Kidney (tissue), 14 donors: Measurements from ENCODE around the gene TMEM53. TPM values are rescaled to one million over a fixed set of nuclear protein-coding genes. Genes with fewer than 3 reads are reported as not detected.

Source experiments
- DNase-seq, 5 donors: peaks; one replicate each; pipeline ENCODE4 v3.0.0-alpha.2; 2013 to 2020
- FAIRE-seq: peaks from 2 replicates; lab custom pipeline; 2012; peaks lifted over from hg19 to GRCh38; lab: Jason Lieb, UNC
- H3K27ac ChIP-seq, 2 donors: one replicate each; pipeline ENCODE4 v1.7.0; 2013; ENCODE audit warnings: low read depth in 2 of 2, low read length in 2 of 2, inconsistent platforms in 1 of 2
- H3K27me3 ChIP-seq: one replicate; pipeline ENCODE4 v1.7.1; 2013; ENCODE audit warnings: low read length, inconsistent platforms; ENCODE audit not compliant: control insufficient read depth, insufficient read depth
- H3K36me3 ChIP-seq, 3 donors: one replicate each; pipeline versions ENCODE4 v1.7.0 to v1.7.1; 2013; ENCODE audit warnings: low read length in 3 of 3, control low read depth in 1 of 3, inconsistent platforms in 1 of 3; ENCODE audit not compliant: insufficient read depth in 3 of 3, control insufficient read depth in 2 of 3
- H3K4me1 ChIP-seq, 3 donors: one replicate each; pipeline versions ENCODE4 v1.7.0 to v1.7.1; 2013; ENCODE audit warnings: low read length in 3 of 3, inconsistent platforms in 1 of 3, low read depth in 1 of 3; ENCODE audit not compliant: control insufficient read depth in 2 of 3, insufficient read depth in 2 of 3
- H3K4me3 ChIP-seq, 3 donors: one replicate each; pipeline versions ENCODE4 v1.7.0 to v1.8.1; 2013; ENCODE audit warnings: low read length in 3 of 3, control low read depth in 1 of 3, inconsistent platforms in 1 of 3
- H3K9ac ChIP-seq, 3 donors: one replicate each; pipeline versions ENCODE4 v1.7.0 to v1.7.1; 2013; ENCODE audit warnings: low read length in 3 of 3, control low read depth in 1 of 3, inconsistent platforms in 1 of 3
- H3K9me3 ChIP-seq, 3 donors: one replicate each; pipeline versions ENCODE4 v1.7.0 to v1.7.1; 2013; ENCODE audit warnings: low read length in 3 of 3, control low read depth in 1 of 3, inconsistent platforms in 1 of 3; ENCODE audit not compliant: control insufficient read depth in 2 of 3, insufficient read depth in 1 of 3
- intact Hi-C: fragments of 100-400 bp; cut with DNase I; formaldehyde crosslinking; loops from one replicate; pipeline ENCODE4 v1.11.1; 2022
- polyA plus RNA-seq: library from polyadenylated mRNA; stranded (reverse); fragments of 350-450 nt; fragmentation: Illumina TruSeq; extraction: RNeasy Lipid Tissue Mini Kit (QIAGEN cat#74804); gene quantifications from one replicate; pipeline ENCODE4 v1.2.3, GENCODE V29; 2014; ENCODE audit warnings: low read depth, low replicate concordance; ENCODE audit not compliant: insufficient read depth
- total RNA-seq: library from RNA; stranded (reverse); fragmentation: NEBNext Ultra II Directional; extraction: Animal tissue kit (Norgen Biotek cat#: 25700); gene quantifications from one replicate; pipeline ENCODE4 v1.2.1, GENCODE V29; 2021
- TF ChIP-seq, protein P1 (sequence below): IDR thresholded peaks from 3 replicates; pipeline ENCODE4 v1.5.1; 2012; ENCODE audit warnings: mild to moderate bottlenecking, moderate library complexity, borderline replicate concordance; ENCODE audit not compliant: insufficient read depth; ENCODE audit errors: extremely low read depth
- donor health status: control.
- donor health status: control.
- donor health status: control.
- donor health status: control.
- donor health status: control.
- donor health status: DM: yes; HTN: yes; CAD: no.
- donor health status: Normal renal cell carcinoma (clear cell type).

TMEM53 gene
- total and polyA plus RNA-seq, 2 donors from 2014 or later, result 16.4 to 45.0 TPM

DNA sequence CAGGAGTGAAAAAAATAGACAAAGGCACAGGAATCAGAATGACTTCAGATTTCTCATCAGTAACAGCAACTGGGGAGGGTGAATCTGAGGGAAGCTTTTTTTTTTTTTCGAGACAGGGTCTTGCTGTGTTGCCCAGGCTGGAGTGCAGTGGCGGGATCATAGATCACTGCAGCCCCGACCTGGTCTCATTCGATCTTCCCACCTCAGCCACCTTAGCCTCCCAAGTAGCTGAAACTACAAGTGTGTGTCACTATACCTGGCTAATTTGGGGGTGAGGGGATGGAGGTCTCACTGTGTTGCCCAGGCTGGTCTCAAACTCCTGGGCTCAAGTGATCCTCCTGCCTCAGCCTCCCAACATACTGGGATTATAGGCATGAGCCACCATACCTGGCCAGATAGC is 10.9 kb upstream of the TMEM53 start:
- no peak overlapping the region for H3K4me3 ChIP-seq
- H3K27ac ChIP-seq, result no peak overlapping the region
- DNase-seq, result peak in 1 of 5 donors; percentile 12
- no peaks in the 10 kb centered on the region for H3K36me3 ChIP-seq
- FAIRE-seq, result no peak
- TF ChIP-seq, protein P1, sequence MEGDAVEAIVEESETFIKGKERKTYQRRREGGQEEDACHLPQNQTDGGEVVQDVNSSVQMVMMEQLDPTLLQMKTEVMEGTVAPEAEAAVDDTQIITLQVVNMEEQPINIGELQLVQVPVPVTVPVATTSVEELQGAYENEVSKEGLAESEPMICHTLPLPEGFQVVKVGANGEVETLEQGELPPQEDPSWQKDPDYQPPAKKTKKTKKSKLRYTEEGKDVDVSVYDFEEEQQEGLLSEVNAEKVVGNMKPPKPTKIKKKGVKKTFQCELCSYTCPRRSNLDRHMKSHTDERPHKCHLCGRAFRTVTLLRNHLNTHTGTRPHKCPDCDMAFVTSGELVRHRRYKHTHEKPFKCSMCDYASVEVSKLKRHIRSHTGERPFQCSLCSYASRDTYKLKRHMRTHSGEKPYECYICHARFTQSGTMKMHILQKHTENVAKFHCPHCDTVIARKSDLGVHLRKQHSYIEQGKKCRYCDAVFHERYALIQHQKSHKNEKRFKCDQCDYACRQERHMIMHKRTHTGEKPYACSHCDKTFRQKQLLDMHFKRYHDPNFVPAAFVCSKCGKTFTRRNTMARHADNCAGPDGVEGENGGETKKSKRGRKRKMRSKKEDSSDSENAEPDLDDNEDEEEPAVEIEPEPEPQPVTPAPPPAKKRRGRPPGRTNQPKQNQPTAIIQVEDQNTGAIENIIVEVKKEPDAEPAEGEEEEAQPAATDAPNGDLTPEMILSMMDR, result no peak
- peaks cover 0 to 8% (median 5%) of the 10 kb centered on the region in 3 donors for H3K4me1 ChIP-seq
- intact Hi-C loops, result no loop called here
- H3K9me3 ChIP-seq, result no peaks in the 10 kb centered on the region
- no peak overlapping the region for H3K9ac ChIP-seq
- H3K27me3 ChIP-seq, result peaks cover 2% of the 10 kb centered on the region

DNA sequence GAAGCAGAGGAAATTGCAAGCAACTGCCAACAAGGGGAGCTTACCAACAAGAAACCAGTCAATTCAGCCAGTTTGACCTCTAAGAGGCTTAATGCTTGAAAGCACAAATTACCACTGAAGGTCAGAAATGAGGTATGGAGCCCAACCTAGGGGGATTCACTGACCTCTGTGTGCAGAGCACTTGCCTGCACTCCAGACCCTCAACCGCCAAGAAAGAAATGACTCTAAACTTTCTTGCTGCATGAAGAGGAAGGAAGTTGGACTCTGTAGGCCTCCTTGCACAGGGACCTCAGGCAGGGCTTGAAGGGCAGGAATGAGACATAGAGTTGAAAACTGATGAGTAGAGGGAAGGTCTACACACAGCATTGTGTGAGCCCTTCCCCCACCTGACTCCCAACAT is 10.2 kb upstream of the TMEM53 start:
- no peaks in the 10 kb centered on the region for H3K9me3 ChIP-seq
- TF ChIP-seq, protein P1, result no peak
- intact Hi-C loops, result no loop called here
- H3K36me3 ChIP-seq, result no peaks in the 10 kb centered on the region
- H3K4me1 ChIP-seq, result peaks cover 0 to 8% (median 5%) of the 10 kb centered on the region in 3 donors
- no peak overlapping the region for H3K9ac ChIP-seq
- H3K4me3 ChIP-seq, result no peak overlapping the region
- FAIRE-seq (no peak), DNase-seq (peak in 1 of 5 donors; percentile 8)
- H3K27me3 ChIP-seq, result peaks cover 2% of the 10 kb centered on the region
- H3K27ac ChIP-seq, result peak overlapping the region in 1 of 2 donors; percentile 39

DNA sequence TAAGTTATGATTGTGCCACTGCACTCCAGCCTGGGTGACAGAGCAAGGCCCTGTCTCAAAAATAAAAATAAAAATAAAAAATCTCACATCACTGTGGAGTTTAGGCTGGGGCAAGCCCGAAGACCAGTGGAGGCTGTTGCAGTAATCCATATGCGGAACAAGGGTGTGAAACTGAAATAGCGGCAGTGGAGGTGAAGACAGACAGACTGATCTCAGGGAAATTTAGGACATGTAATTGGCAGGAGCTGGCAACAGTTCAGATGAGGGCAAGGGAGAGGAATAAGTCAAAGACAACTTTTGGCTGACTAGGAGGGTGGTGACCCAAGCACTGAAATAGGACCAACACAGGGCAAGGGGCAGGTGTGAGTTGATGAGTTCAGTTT is 8.6 kb upstream of the TMEM53 start:
- no peaks in the 10 kb centered on the region for H3K36me3 ChIP-seq
- H3K27me3 ChIP-seq, result peaks cover 2% of the 10 kb centered on the region
- FAIRE-seq (no peak), DNase-seq (peak in 1 of 5 donors; percentile 11)
- intact Hi-C loops, result no loop called here
- TF ChIP-seq, protein P1, result no peak
- no peak overlapping the region for H3K4me3 ChIP-seq
- H3K4me1 ChIP-seq, result peaks cover 0 to 16% (median 5%) of the 10 kb centered on the region in 3 donors
- H3K27ac ChIP-seq, result no peak overlapping the region
- no peak overlapping the region for H3K9ac ChIP-seq
- H3K9me3 ChIP-seq, result no peaks in the 10 kb centered on the region
